Trophoblast cell (in vitro differentiated cells and primary cell): ENCODE measurements around the gene PPP4R3B.
"Not testable (repeated sequence)": the region's sequence is repeated elsewhere in the genome, so short reads cannot be mapped to it uniquely, and the experiment has no call there.

Experiments
- DNase-seq, 2 donors: peaks; one replicate each; pipeline ENCODE4 v3.0.0-alpha.2; 2016
- H2AFZ ChIP-seq: 2 replicates; pipeline ENCODE4 v1.6.1; 2013; ENCODE audit warnings: low read length, moderate library complexity, mild to moderate bottlenecking; ENCODE audit not compliant: insufficient read depth, poor library complexity
- H2AK5ac ChIP-seq: 2 replicates; pipeline ENCODE4 v1.6.1; 2013; ENCODE audit warnings: mild to moderate bottlenecking, low read length
- H2BK120ac ChIP-seq: 2 replicates; pipeline ENCODE4 v1.6.1; 2013; ENCODE audit warnings: low read length, mild to moderate bottlenecking, moderate library complexity; ENCODE audit not compliant: insufficient read depth, poor library complexity
- H2BK12ac ChIP-seq: 2 replicates; pipeline ENCODE4 v1.6.1; 2013; ENCODE audit warnings: mild to moderate bottlenecking, low read length, moderate library complexity
- H2BK5ac ChIP-seq: 2 replicates; pipeline ENCODE4 v1.6.1; 2013; ENCODE audit warnings: low read length, low read depth, moderate library complexity, mild to moderate bottlenecking; ENCODE audit not compliant: poor library complexity
- H3K14ac ChIP-seq: 2 replicates; pipeline ENCODE4 v1.6.1; 2013; ENCODE audit warnings: mild to moderate bottlenecking, low read length
- H3K18ac ChIP-seq: 2 replicates; pipeline ENCODE4 v1.6.1; 2013; ENCODE audit warnings: mild to moderate bottlenecking, low read length
- H3K23ac ChIP-seq: 2 replicates; pipeline ENCODE4 v1.6.1; 2013; ENCODE audit warnings: low read length
- H3K27ac ChIP-seq: 2 replicates; pipeline ENCODE4 v1.5.1; 2013; ENCODE audit warnings: low read depth, mild to moderate bottlenecking, inconsistent platforms, low read length, moderate library complexity
- H3K27me3 ChIP-seq: 2 replicates; pipeline ENCODE4 v1.6.1; 2013; ENCODE audit warnings: inconsistent platforms, mild to moderate bottlenecking, low read length, moderate library complexity; ENCODE audit not compliant: insufficient read depth
- H3K36me3 ChIP-seq, 2 experiments: 1 replicate in 1 of 2; 2 replicates in 1 of 2; pipeline ENCODE4 v1.6.1; 2013; ENCODE audit warnings: low read length in 2 of 2, mild to moderate bottlenecking in 2 of 2, moderate library complexity in 1 of 2; ENCODE audit not compliant: insufficient read depth in 2 of 2, control insufficient read depth in 1 of 2
- H3K4ac ChIP-seq: 2 replicates; pipeline ENCODE4 v1.6.1; 2013; ENCODE audit warnings: low read depth, mild to moderate bottlenecking, low read length, moderate library complexity
- H3K4me1 ChIP-seq, 2 experiments: 1 replicate in 1 of 2; 2 replicates in 1 of 2; pipeline ENCODE4 v1.6.1; 2013; ENCODE audit warnings: low read length in 2 of 2, mild to moderate bottlenecking in 2 of 2, moderate library complexity in 1 of 2; ENCODE audit not compliant: insufficient read depth in 2 of 2, control insufficient read depth in 1 of 2
- H3K4me2 ChIP-seq: 2 replicates; pipeline ENCODE4 v1.6.1; 2013; ENCODE audit warnings: inconsistent platforms, mild to moderate bottlenecking, low read length, moderate library complexity
- H3K4me3 ChIP-seq: 2 replicates; pipeline ENCODE4 v1.5.1; 2013; ENCODE audit warnings: mild to moderate bottlenecking, low read depth, low read length, inconsistent platforms
- H3K79me1 ChIP-seq: one replicate; pipeline ENCODE4 v1.6.1; 2013; ENCODE audit warnings: low read length
- H3K79me2 ChIP-seq: 2 replicates; pipeline ENCODE4 v1.6.1; 2013; ENCODE audit warnings: low read length, mild to moderate bottlenecking; ENCODE audit not compliant: control insufficient read depth, insufficient read depth, poor library complexity
- H3K9ac ChIP-seq: 2 replicates; pipeline ENCODE4 v1.6.1; 2013; ENCODE audit warnings: mild to moderate bottlenecking, low read length
- H3K9me3 ChIP-seq: 2 replicates; pipeline ENCODE4 v1.6.1; 2013; ENCODE audit warnings: low read depth, mild to moderate bottlenecking, control low read depth, inconsistent platforms, low read length; ENCODE audit not compliant: insufficient read depth
- H4K12ac ChIP-seq: 2 replicates; pipeline ENCODE4 v1.6.1; 2013; ENCODE audit warnings: low read depth, mild to moderate bottlenecking, low read length, moderate library complexity
- H4K8ac ChIP-seq: 2 replicates; pipeline ENCODE4 v1.6.1; 2013; ENCODE audit warnings: low read depth, mild to moderate bottlenecking, low read length, moderate library complexity
- H4K91ac ChIP-seq: one replicate; pipeline ENCODE4 v1.6.1; 2013; ENCODE audit warnings: low read depth, mild to moderate bottlenecking, low read length, moderate library complexity
- WGBS: extraction: QIAGEN DNeasy Blood & Tissue Kit; methylation state at CpG from one replicate; pipeline ENCODE4 v1.1.7; 2013; ENCODE audit warnings: missing lambda C conversion rate; ENCODE audit not compliant: insufficient read length, insufficient coverage; ENCODE audit errors: extremely low coverage; 5-methylcytosine and 5-hydroxymethylcytosine counted together

PPP4R3B gene

DNA sequence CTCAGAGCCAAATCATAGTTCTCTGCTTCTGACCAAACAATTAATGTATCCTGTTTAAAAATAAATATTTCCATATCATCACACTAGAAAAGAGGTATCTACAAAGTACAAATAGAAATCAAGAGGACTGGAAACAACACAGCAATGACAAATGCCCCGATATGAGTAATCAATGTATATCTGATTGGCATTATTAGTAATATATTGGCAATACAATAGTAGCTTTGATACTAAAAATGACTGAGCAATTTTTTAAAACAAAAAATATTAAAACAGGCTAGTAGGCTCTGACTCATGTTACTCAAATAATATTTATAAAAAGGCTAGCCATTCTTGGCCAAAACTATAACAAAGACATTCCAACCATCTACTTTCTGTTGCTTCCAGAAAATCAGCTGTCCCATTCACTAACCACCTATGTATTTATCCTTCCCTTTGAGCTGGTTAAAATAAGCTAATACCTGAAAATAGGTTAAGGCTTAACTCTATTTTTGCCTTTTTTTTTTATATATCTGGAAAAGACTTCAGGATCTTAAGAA lies 13.3 kb downstream of the PPP4R3B start:
- Histone ChIP-seq H3K9ac (no peak overlapping the region), H3K4me3 (no peak overlapping the region), H3K4ac (no peak overlapping the region), H3K79me2 (peaks cover 2% of the 10 kb centered on the region), H4K12ac (no peak overlapping the region), H3K18ac (no peak overlapping the region), H3K14ac (no peak overlapping the region), H2BK12ac (no peak overlapping the region), H3K4me1 (no peaks in the 10 kb centered on the region), H3K4me2 (no peak overlapping the region), H2BK5ac (no peak overlapping the region), H3K9me3 (no peaks in the 10 kb centered on the region), H2BK120ac (no peak overlapping the region), H3K36me3 (peaks cover 7 to 11% of the 10 kb centered on the region in 2 experiments), H4K8ac (no peak overlapping the region), H2AK5ac (no peak overlapping the region), H4K91ac (no peak overlapping the region), H2AFZ (no peak overlapping the region), H3K79me1 (no peaks in the 10 kb centered on the region), H3K27ac (no peak overlapping the region), H3K27me3 (no peaks in the 10 kb centered on the region), H3K23ac (no peak overlapping the region)
- DNase-seq = no peak
- no CpG with 5 or more reads among the region's 1 CpG for WGBS

DNA sequence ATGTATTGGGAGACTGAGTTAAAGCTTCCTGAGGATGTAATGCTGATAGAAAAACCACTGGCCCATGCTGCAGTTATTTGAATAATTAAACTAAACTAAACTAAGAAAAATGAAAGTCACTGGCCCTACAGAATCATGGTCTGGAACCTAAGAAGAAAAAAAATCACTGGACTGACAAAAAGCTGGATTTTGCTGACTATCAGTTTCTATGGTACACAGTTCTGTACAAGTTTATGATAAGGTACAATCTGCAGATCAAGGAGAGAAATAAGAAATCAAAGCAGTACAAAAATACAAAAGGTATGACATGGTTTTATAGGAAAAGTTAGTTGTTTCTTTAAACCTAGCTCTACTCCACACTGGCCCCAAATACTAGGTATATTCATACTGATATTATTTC lies 15.6 kb downstream of the PPP4R3B start:
- Histone ChIP-seq H3K4me3 (no peak overlapping the region), H4K91ac (no peak overlapping the region), H3K27me3 (no peaks in the 10 kb centered on the region), H3K9ac (no peak overlapping the region), H3K14ac (no peak overlapping the region), H2BK5ac (no peak overlapping the region), H3K18ac (no peak overlapping the region), H3K4me2 (no peak overlapping the region), H4K12ac (no peak overlapping the region), H3K23ac (no peak overlapping the region), H3K79me1 (no peaks in the 10 kb centered on the region), H2BK12ac (no peak overlapping the region), H2AK5ac (no peak overlapping the region), H2BK120ac (no peak overlapping the region), H3K4me1 (no peaks in the 10 kb centered on the region), H2AFZ (no peak overlapping the region), H3K9me3 (no peaks in the 10 kb centered on the region), H3K4ac (no peak overlapping the region), H3K27ac (no peak overlapping the region), H3K79me2 (peaks cover 2% of the 10 kb centered on the region), H4K8ac (no peak overlapping the region), H3K36me3 (peaks cover 12 to 16% of the 10 kb centered on the region in 2 experiments)
- no peak for DNase-seq

DNA sequence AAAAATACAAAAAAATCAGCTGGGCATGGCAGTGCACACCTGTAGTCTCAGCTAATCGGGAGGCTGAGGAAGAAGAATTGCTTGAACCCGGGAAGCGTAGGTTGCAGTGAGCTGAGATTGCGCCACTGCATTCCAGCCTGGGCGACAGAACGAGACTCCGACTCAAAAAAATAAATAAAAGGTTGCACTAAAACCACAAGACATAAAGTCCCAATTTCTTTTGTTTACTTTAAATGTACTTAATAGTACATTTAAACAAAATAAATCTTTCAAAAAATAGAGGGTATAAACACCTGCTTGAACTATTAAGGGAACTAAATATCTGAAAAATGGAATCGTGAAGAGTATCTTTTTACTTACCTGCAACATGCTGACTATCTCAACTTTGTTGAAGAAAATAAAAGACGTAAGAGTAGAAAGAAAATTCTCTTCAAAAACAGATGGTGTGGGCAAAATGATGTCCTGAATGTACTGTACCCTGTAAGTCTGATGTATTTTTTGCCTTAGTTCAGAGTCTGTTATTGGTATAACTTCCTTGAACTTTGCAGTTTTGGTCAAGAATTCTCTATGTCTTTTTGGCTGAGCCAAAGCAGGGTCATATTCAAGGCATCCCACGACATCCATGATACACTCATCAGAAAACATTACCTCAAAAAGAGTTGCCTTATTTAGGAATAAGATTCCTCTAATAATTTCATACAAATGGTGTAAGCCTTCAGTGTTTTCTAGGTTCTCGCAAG lies 19.2 kb downstream of the PPP4R3B start:
- no peaks in the 10 kb centered on the region for H3K9me3 ChIP-seq
- no peaks in the 10 kb centered on the region for H3K27me3 ChIP-seq
- DNase-seq = no peak

DNA sequence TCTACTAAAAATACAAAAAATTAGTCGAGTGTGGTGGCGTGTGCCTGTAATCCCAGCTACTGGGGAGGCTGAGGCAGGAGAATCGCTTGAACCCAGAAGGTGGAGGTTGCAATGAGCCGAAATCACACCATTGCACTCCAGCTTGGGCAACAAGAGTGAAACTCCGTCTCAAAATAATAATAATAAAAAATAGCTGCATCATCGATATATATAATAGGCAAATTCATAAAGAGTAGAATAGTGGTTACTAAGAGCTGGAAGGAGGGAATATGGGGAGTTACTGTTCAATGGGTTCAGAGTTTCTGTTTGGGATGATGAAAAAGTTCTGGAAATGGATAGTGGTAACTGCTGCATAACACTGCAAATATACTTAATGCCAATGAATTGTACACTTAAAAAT lies 20.6 kb downstream of the PPP4R3B start:
- not testable (repeated sequence) for H3K79me1 ChIP-seq, H3K4ac ChIP-seq, H3K36me3 ChIP-seq, H3K27me3 ChIP-seq, H2BK120ac ChIP-seq, H4K8ac ChIP-seq, H2BK5ac ChIP-seq, H2AK5ac ChIP-seq, H3K4me2 ChIP-seq, DNase-seq, H3K27ac ChIP-seq, H3K18ac ChIP-seq, H3K9ac ChIP-seq, H4K91ac ChIP-seq, H2AFZ ChIP-seq, H3K4me3 ChIP-seq, H3K79me2 ChIP-seq, H3K9me3 ChIP-seq, H3K23ac ChIP-seq, H4K12ac ChIP-seq, H2BK12ac ChIP-seq, H3K14ac ChIP-seq, H3K4me1 ChIP-seq
- no CpG with 5 or more reads among the region's 6 CpGs for WGBS

More for the DNA sequence above, 19.2 kb downstream of the PPP4R3B start:
- Histone ChIP-seq H4K91ac (no peak overlapping the region), H2AK5ac (no peak overlapping the region), H3K27ac (no peak overlapping the region), H3K14ac (no peak overlapping the region), H3K79me1 (no peaks in the 10 kb centered on the region), H3K4me3 (no peak overlapping the region), H3K36me3 (peaks cover 13 to 16% of the 10 kb centered on the region in 2 experiments), H3K4me1 (no peaks in the 10 kb centered on the region), H2BK120ac (no peak overlapping the region), H2BK12ac (no peak overlapping the region), H3K9ac (no peak overlapping the region), H3K4ac (no peak overlapping the region), H2BK5ac (no peak overlapping the region), H3K23ac (no peak overlapping the region), H4K8ac (no peak overlapping the region), H3K79me2 (no peaks in the 10 kb centered on the region), H2AFZ (no peak overlapping the region), H4K12ac (no peak overlapping the region), H3K18ac (no peak overlapping the region), H3K4me2 (no peak overlapping the region)
- no CpG with 5 or more reads among the region's 11 CpGs for WGBS
